ENCODE data around the gene BAHCC1. TPM values are rescaled to one million over a fixed set of nuclear protein-coding genes. Genes with fewer than 3 reads are reported as not detected.

BAHCC1 gene
- total and polyA plus RNA-seq, 3 experiments from 2014 or later: not detected

DNA sequence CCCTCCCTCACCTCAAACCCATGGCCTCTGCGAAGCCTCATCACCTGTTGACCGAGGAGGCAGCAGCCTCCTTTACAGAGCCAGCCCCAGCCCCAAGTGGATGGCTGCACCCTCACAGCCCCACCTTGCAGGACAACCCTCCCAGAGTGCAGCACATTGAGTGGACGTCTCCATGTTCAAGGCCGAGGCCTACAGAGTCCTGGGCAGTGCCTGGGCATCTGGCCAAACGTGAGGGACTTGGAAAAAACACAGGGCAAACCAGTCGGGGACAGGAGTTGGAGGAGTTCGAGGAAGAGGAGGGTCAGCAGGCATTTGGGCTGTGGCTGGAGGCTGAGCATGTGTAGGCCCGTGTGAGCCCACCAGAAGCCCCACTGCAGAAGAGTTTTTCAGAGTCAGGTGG lies 77.8 kb downstream of the BAHCC1 start:
- Mint-ChIP-seq H3K4me3 (no peak overlapping the region), H3K9me3 (no peaks in the 10 kb centered on the region), H3K4me1 (no peaks in the 10 kb centered on the region), H3K27me3 (peaks cover 3 to 8% of the 10 kb centered on the region in 2 donors), H3K36me3 (no peaks in the 10 kb centered on the region), H3K27ac (no peak overlapping the region)
- no peak overlapping the region for H3K4me3 ChIP-seq (ENCODE audit: low read length)
- POLR2A ChIA-PET: no interaction called here
- CTCF ChIA-PET: no interaction called here
- no peaks in the 10 kb centered on the region for H3K36me3 ChIP-seq (ENCODE audit: insufficient read depth, low read length)
- no peaks in the 10 kb centered on the region for H3K4me1 ChIP-seq (ENCODE audit: insufficient read depth, low read length)
- H3K9me3 ChIP-seq (ENCODE audit: low read length): no peaks in the 10 kb centered on the region
- no peak overlapping the region for H3K27ac ChIP-seq (ENCODE audit: low read depth, low read length)
- no peaks in the 10 kb centered on the region for H3K27me3 ChIP-seq (ENCODE audit: insufficient read depth, low read length, poor library complexity, severe bottlenecking)
- no peak for DNase-seq

DNA sequence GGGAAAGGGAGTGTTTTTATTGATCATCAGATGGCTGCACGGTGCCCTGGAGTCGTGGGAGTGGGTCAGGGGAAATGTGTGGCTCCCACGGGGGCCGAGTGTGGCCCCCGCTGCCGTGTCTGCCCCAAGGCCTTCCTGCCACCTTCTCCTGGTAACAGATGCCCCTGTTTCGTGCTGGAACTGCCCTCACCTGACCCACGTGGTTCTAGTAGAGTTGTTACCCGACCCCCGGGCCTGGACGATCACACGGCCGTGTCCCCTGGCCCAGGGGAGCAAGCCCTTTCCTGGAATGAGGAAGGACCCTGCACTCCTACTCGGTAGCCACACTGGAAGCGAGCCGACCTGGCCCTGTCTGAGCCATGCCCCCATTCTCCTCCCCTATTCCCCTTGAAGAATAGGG lies 79.7 kb downstream of the BAHCC1 start:
- Histone ChIP-seq H3K27ac (ENCODE audit: low read depth, low read length) (no peak overlapping the region), H3K36me3 (ENCODE audit: insufficient read depth, low read length) (no peaks in the 10 kb centered on the region), H3K4me1 (ENCODE audit: insufficient read depth, low read length) (no peaks in the 10 kb centered on the region), H3K27me3 (ENCODE audit: insufficient read depth, low read length, poor library complexity, severe bottlenecking) (no peaks in the 10 kb centered on the region), H3K4me3 (ENCODE audit: low read length) (no peak overlapping the region), H3K9me3 (ENCODE audit: low read length) (no peaks in the 10 kb centered on the region)
- POLR2A ChIA-PET: no interaction called here
- Mint-ChIP-seq H3K36me3 (no peaks in the 10 kb centered on the region), H3K9me3 (no peaks in the 10 kb centered on the region), H3K4me1 (no peaks in the 10 kb centered on the region), H3K27ac (no peak overlapping the region), H3K27me3 (peaks cover 5 to 19% of the 10 kb centered on the region in 2 donors), H3K4me3 (no peak overlapping the region)
- DNase-seq: no peak
- CTCF ChIA-PET: interaction anchor here (1.6 kb wide), 1 partner anchor 9 kb away, joined by 3 read pairs; no protein-coding TSS in a partner anchor

DNA sequence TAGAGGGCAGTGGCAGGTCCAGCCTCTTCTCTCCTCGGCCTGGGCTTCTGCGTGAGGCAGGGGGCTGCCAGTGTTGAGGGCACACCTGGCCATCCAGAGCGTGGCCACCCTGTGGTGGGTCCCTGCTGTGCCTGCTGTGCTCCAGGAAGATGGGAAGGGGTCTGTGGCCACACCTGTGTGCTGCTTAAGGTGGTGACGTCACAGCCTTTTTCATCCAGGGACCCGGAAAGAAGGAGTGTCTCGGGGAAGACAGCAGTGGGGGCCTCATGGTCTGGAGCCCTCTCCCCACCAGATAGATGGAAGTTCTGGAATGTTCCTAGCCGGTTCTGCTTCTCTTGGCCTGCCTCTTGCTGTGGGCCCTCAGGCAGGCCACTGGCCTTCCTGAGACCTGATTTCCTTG lies 80.8 kb downstream of the BAHCC1 start:
- ChIA-PET CTCF (no interaction called here), POLR2A (no interaction called here)
- Histone ChIP-seq H3K36me3 (ENCODE audit: insufficient read depth, low read length) (no peaks in the 10 kb centered on the region), H3K9me3 (ENCODE audit: low read length) (no peaks in the 10 kb centered on the region), H3K4me1 (ENCODE audit: insufficient read depth, low read length) (peaks cover 9% of the 10 kb centered on the region), H3K27ac (ENCODE audit: low read depth, low read length) (no peak overlapping the region), H3K27me3 (ENCODE audit: insufficient read depth, low read length, poor library complexity, severe bottlenecking) (peaks cover 7% of the 10 kb centered on the region), H3K4me3 (ENCODE audit: low read length) (no peak overlapping the region)
- Mint-ChIP-seq H3K36me3 (no peaks in the 10 kb centered on the region), H3K27me3 (peaks cover 7 to 28% of the 10 kb centered on the region in 2 donors), H3K4me1 (peaks cover 0 to 3% (median 3%) of the 10 kb centered on the region in 3 donors), H3K27ac (no peak overlapping the region), H3K9me3 (no peaks in the 10 kb centered on the region), H3K4me3 (no peak overlapping the region)
- no peak for DNase-seq

DNA sequence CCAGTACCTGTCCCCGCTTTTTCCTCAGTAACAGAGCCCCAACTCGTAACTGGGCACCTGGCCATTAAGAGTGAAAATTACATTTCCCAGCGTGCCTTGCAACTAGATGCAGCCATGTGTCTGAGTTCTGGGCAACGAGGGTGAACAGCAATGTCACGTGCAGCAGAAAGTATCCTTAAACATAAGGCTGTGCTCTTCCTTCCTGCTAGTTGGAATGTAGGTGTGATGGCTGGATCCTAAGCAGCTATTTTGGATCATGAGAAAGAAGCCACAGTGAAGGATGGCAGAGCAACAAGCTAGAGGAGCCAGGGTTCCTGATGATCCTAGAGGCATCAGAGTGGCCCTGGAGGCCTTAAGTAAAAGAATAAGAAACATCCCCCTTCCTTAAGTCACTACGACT lies 81.4 kb downstream of the BAHCC1 start:
- H3K9me3 ChIP-seq (ENCODE audit: low read length): no peaks in the 10 kb centered on the region
- no peaks in the 10 kb centered on the region for H3K36me3 ChIP-seq (ENCODE audit: insufficient read depth, low read length)
- Mint-ChIP-seq H3K27me3 (peaks cover 7 to 29% of the 10 kb centered on the region in 2 donors), H3K9me3 (no peaks in the 10 kb centered on the region), H3K36me3 (no peaks in the 10 kb centered on the region), H3K4me1 (peaks cover 1 to 4% (median 3%) of the 10 kb centered on the region in 3 donors), H3K27ac (peak overlapping the region in 1 of 8 donors; percentile 45), H3K4me3 (no peak overlapping the region)
- POLR2A ChIA-PET: no interaction called here
- CTCF ChIA-PET: no interaction called here
- peaks cover 9% of the 10 kb centered on the region for H3K4me1 ChIP-seq (ENCODE audit: insufficient read depth, low read length)
- H3K27ac ChIP-seq (ENCODE audit: low read depth, low read length): no peak overlapping the region
- no peak overlapping the region for H3K4me3 ChIP-seq (ENCODE audit: low read length)
- H3K27me3 ChIP-seq (ENCODE audit: insufficient read depth, low read length, poor library complexity, severe bottlenecking): peaks cover 8% of the 10 kb centered on the region
- DNase-seq: no peak

DNA sequence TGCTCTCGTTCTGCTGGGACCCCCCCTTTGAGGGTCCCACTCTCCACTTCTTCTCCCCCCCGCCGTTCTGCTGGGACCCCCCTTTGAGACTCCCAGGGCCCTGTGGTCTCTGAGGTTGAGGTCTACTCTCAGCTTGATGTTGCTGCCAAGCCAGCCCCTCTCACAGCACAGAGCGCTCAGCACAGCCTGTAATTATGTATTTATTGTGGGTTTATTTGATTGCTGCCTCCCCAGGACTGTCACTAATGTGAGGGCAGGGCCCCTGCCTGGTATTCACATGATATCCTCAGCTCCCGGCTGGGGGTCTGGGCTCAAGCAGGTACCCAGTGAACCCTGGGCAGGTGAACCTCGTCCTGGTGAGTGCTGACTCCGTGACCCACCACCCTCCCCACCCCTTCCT lies 81.9 kb downstream of the BAHCC1 start:
- Mint-ChIP-seq H3K27ac (peak overlapping the region in 1 of 8 donors; percentile 45), H3K27me3 (peaks cover 12 to 34% of the 10 kb centered on the region in 2 donors), H3K36me3 (no peaks in the 10 kb centered on the region), H3K4me1 (peaks cover 4 to 8% (median 6%) of the 10 kb centered on the region in 3 donors), H3K4me3 (no peak overlapping the region), H3K9me3 (no peaks in the 10 kb centered on the region)
- Histone ChIP-seq H3K4me1 (ENCODE audit: insufficient read depth, low read length) (peaks cover 9% of the 10 kb centered on the region), H3K4me3 (ENCODE audit: low read length) (no peak overlapping the region), H3K9me3 (ENCODE audit: low read length) (no peaks in the 10 kb centered on the region), H3K36me3 (ENCODE audit: insufficient read depth, low read length) (no peaks in the 10 kb centered on the region), H3K27ac (ENCODE audit: low read depth, low read length) (no peak overlapping the region), H3K27me3 (ENCODE audit: insufficient read depth, low read length, poor library complexity, severe bottlenecking) (peaks cover 11% of the 10 kb centered on the region)
- ChIA-PET CTCF (no interaction called here), POLR2A (no interaction called here)
- DNase-seq: no peak

DNA sequence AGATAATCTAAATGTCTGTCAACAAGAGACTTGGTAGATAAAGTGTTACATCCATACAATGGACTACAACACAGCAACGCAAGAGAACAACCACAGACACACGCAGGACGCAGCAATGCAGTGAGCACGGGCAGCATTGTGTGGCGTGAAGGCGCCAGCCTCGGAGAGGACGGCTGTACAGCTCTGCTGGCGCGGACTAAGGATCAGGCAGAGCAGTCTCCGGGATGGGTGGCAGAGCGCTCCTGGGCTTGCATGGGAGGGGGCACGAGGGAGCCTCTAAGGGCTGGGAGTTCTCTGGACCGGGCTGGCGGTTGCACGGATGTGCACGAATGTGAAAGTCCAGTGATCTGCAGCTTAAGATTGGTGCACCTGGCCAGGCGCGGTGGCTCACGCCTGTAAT lies 82.9 kb downstream of the BAHCC1 start:
- Histone ChIP-seq H3K27ac (ENCODE audit: low read depth, low read length) (no peak overlapping the region), H3K27me3 (ENCODE audit: insufficient read depth, low read length, poor library complexity, severe bottlenecking) (peaks cover 11% of the 10 kb centered on the region), H3K9me3 (ENCODE audit: low read length) (no peaks in the 10 kb centered on the region), H3K36me3 (ENCODE audit: insufficient read depth, low read length) (no peaks in the 10 kb centered on the region), H3K4me3 (ENCODE audit: low read length) (no peak overlapping the region), H3K4me1 (ENCODE audit: insufficient read depth, low read length) (peaks cover 9% of the 10 kb centered on the region)
- Mint-ChIP-seq H3K4me3 (peak overlapping the region in 1 of 7 donors; percentile 25), H3K9me3 (no peaks in the 10 kb centered on the region), H3K4me1 (peaks cover 4 to 17% (median 10%) of the 10 kb centered on the region in 3 donors), H3K27me3 (peaks cover 20 to 44% of the 10 kb centered on the region in 2 donors), H3K27ac (no peak overlapping the region), H3K36me3 (no peaks in the 10 kb centered on the region)
- no peak for DNase-seq
- CTCF ChIA-PET: no interaction called here
- POLR2A ChIA-PET: no interaction called here

DNA sequence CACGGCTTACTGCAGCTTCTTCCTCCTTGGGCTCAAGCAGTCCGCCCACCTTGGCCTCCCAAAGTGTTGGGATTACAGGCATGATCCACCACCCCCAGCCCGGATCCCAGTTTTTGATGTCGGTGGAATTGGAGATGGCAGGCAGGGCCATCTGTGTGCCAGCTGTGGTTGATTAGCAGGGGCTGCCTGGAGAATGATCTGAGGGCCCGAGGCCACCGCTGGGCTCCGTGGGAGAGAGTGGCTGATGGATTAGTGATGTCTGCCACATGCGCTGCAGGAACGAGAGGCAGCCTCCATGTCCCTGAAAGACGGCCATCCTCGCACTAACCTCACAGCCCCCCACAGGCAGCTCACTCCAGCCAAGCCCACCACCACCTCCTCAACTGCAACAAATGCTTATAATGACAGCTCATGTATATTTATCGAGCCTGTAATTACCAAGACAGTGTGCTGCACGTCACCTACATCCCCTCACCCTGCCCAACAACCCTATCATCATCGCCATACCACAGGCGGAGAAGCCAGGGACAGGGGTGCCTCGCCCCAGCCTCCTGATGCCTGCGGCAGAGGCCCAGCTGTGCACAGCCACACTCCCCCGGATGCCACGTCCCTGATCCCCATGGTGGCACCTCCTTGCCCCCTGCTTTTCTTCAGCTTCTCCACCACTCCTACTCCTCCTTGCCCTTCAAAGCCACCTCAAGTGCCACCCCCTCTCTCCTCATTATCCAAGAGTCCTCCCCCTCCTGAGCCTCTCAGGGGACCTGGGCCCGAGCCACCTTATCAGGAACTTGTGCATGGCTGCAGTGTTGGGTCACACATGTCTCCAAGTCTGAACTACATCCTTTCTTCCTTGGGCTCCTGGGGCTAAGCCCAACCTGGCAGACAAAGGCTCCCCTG lies 84.2 kb downstream of the BAHCC1 start:
- H3K27me3 ChIP-seq (ENCODE audit: insufficient read depth, low read length, poor library complexity, severe bottlenecking): peaks cover 20% of the 10 kb centered on the region
- DNase-seq: no peak
- no peaks in the 10 kb centered on the region for H3K36me3 ChIP-seq (ENCODE audit: insufficient read depth, low read length)
- no peak overlapping the region for H3K4me3 ChIP-seq (ENCODE audit: low read length)
- H3K4me1 ChIP-seq (ENCODE audit: insufficient read depth, low read length): peaks cover 15% of the 10 kb centered on the region
- no peaks in the 10 kb centered on the region for H3K9me3 ChIP-seq (ENCODE audit: low read length)
- H3K27me3 Mint-ChIP-seq: peaks cover 20 to 44% of the 10 kb centered on the region in 2 donors
- peak overlapping the region in 1 of 7 donors; percentile 75 for H3K4me3 Mint-ChIP-seq
- CTCF ChIA-PET: no interaction called here
- no peak overlapping the region for H3K27ac ChIP-seq (ENCODE audit: low read depth, low read length)
- H3K4me1 Mint-ChIP-seq: peaks cover 4 to 18% (median 10%) of the 10 kb centered on the region in 3 donors
- POLR2A ChIA-PET: no interaction called here
- no peaks in the 10 kb centered on the region for H3K36me3 Mint-ChIP-seq
- peak overlapping the region in 2 of 8 donors; percentile 39 to 81 for H3K27ac Mint-ChIP-seq
- no peaks in the 10 kb centered on the region for H3K9me3 Mint-ChIP-seq

DNA sequence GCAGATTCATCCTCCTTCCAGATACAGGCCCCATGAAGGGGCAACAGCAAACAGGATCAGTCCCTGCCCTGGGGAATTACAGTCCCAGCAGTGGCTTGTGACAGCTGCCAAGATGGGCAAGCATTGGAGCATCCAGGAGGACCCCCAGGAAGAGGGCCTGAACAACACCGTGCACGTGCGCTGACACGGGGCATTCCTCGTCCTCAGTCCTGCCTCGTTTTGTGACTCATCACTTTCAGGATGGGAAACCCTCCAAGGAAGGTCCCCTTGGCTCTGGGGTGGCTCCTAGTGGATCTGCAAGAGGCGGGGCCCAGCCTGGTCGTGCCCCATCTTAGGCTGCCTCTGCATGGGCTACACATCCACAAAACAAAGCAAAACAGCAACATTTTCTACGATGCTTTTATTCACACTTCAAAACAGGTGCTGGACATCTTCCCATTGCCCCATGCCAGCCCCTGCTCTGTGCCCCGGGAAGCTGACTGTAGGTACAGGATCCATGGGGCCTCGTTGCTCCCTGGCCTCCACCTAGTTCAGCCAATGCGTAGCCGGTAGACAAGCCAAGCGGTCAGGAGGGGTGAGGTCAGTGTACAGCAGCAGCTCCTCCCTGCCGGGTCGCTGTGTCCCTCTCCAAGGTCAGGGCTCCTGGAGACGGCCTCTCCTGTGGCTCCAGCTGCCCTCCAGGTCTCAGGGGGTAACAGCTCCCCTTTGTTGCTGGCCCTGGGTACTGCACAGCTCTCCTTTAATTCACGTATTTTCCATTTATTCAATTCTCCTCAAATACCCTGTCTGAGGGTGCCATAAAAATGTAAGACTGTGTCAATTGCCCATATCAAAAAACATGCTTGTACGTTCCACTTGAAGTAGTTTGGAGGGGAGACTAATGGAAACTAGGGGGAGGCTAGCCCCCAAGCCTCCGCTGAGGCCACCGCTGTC lies 85.1 kb downstream of the BAHCC1 start:
- Mint-ChIP-seq H3K9me3 (no peaks in the 10 kb centered on the region), H3K36me3 (no peaks in the 10 kb centered on the region), H3K27ac (peak overlapping the region in 2 of 8 donors; percentile 25 to 29), H3K27me3 (peaks cover 20 to 44% of the 10 kb centered on the region in 2 donors), H3K4me1 (peaks cover 4 to 18% (median 10%) of the 10 kb centered on the region in 3 donors), H3K4me3 (peak overlapping the region in 2 of 7 donors; percentile 13 to 23)
- no peak overlapping the region for H3K27ac ChIP-seq (ENCODE audit: low read depth, low read length)
- POLR2A ChIA-PET: no interaction called here
- H3K4me1 ChIP-seq (ENCODE audit: insufficient read depth, low read length): peaks cover 20% of the 10 kb centered on the region
- CTCF ChIA-PET: interaction anchor here (1.0 kb wide), 1 partner anchor 39 kb away, joined by 3 read pairs; no protein-coding TSS in a partner anchor
- no peaks in the 10 kb centered on the region for H3K9me3 ChIP-seq (ENCODE audit: low read length)
- H3K27me3 ChIP-seq (ENCODE audit: insufficient read depth, low read length, poor library complexity, severe bottlenecking): peaks cover 20% of the 10 kb centered on the region
- no peaks in the 10 kb centered on the region for H3K36me3 ChIP-seq (ENCODE audit: insufficient read depth, low read length)
- no peak for DNase-seq
- H3K4me3 ChIP-seq (ENCODE audit: low read length): no peak overlapping the region
